Mesothelial cell of epicardium (in vitro differentiated cells): Measurements from ENCODE around the gene MARK2. TPM values are rescaled to one million over a fixed set of nuclear protein-coding genes. Genes with fewer than 3 reads are reported as not detected.
A peak's percentile ranks its signal among the peaks of the same experiment; 100 is the strongest.

ENCODE experiments used
- DNase-seq, 2 experiments: peaks; one replicate each; pipeline ENCODE4 v3.0.0; 2021; ENCODE audit warnings: low spot score in 2 of 2; ENCODE audit not compliant: unreplicated experiment in 2 of 2
- H3K27ac Mint-ChIP-seq: 2 replicates; pipeline ENCODE4 v1.8.0; 2021; ENCODE audit warnings: mixed read lengths
- H3K27me3 Mint-ChIP-seq: 2 replicates; pipeline ENCODE4 v1.8.0; 2021; ENCODE audit warnings: low read depth, mixed read lengths
- H3K36me3 Mint-ChIP-seq: 2 replicates; pipeline ENCODE4 v1.8.0; 2021; ENCODE audit warnings: mixed read lengths
- H3K4me1 Mint-ChIP-seq: 2 replicates; pipeline ENCODE4 v1.8.0; 2021; ENCODE audit warnings: mixed read lengths
- H3K4me3 Mint-ChIP-seq: 2 replicates; pipeline ENCODE4 v1.8.0; 2021; ENCODE audit warnings: mild to moderate bottlenecking, moderate library complexity, mixed read lengths
- H3K9me3 Mint-ChIP-seq: 2 replicates; pipeline ENCODE4 v1.8.0; 2021; ENCODE audit warnings: mixed read lengths
- total RNA-seq: library from RNA; stranded (reverse); gene quantifications from 3 replicates; pipeline ENCODE4 v1.2.1, GENCODE V29; 2021
- TF ChIP-seq, protein P1 (sequence below): fragments of 200-600 bp; sonication (generic); IDR thresholded peaks from one replicate; pipeline ENCODE4 v1.5.0; 2021; ENCODE audit warnings: antibody characterized with exemption; ENCODE audit not compliant: unreplicated experiment

The MARK2 gene
- total RNA-seq, 1 donor from 2014 or later: 48.8 TPM

DNA sequence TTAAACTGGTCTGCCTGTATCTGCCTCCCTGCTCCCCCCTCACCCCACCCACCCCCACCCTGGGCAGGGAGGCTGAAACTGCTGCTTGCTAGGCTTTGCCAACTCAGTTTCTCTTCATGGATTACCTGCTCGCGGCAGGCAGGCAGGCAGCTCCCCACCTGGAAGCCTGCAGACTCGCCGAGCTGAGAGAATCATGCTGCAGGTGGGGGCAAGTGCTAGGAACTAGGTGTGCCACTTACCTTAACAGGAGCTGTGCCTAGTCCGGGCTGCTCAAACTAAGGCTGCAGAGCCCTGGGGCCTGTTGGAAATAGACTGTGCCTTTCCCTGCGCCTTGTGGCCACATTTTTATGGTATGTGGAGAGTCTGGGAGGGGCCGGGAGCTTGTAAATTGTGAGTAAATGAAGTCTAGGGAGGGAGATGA is 30.3 kb downstream of the MARK2 start:
- no peaks in the 10 kb centered on the region for H3K36me3 Mint-ChIP-seq
- peaks cover 60% of the 10 kb centered on the region for H3K4me1 Mint-ChIP-seq
- H3K27ac Mint-ChIP-seq: peak overlapping the region; percentile 83
- TF ChIP-seq, protein P1, sequence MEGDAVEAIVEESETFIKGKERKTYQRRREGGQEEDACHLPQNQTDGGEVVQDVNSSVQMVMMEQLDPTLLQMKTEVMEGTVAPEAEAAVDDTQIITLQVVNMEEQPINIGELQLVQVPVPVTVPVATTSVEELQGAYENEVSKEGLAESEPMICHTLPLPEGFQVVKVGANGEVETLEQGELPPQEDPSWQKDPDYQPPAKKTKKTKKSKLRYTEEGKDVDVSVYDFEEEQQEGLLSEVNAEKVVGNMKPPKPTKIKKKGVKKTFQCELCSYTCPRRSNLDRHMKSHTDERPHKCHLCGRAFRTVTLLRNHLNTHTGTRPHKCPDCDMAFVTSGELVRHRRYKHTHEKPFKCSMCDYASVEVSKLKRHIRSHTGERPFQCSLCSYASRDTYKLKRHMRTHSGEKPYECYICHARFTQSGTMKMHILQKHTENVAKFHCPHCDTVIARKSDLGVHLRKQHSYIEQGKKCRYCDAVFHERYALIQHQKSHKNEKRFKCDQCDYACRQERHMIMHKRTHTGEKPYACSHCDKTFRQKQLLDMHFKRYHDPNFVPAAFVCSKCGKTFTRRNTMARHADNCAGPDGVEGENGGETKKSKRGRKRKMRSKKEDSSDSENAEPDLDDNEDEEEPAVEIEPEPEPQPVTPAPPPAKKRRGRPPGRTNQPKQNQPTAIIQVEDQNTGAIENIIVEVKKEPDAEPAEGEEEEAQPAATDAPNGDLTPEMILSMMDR: no peak
- no peak for DNase-seq
- no peaks in the 10 kb centered on the region for H3K27me3 Mint-ChIP-seq
- no peaks in the 10 kb centered on the region for H3K9me3 Mint-ChIP-seq
- no peak overlapping the region for H3K4me3 Mint-ChIP-seq

DNA sequence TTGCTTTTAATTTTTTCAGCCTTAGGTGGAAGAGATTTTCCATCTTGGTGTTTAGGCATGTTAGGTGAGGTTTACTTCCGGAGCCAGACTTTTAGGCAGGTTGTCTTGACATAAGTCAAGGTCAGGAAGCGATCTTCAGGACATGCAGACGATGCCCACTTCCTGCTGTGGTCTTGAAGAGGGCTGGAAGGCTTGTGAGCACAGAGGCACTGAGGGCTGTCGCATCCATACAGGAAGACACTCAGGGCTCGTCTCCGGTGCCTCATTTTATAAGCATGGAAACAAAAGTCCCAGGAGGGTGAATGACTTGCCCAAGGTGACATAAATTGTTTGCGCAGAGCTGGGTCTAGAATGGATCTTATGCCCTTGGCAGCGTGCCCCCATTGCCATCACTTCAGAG is 30.8 kb downstream of the MARK2 start:
- Mint-ChIP-seq H3K27ac (peak overlapping the region; percentile 83), H3K4me1 (peaks cover 65% of the 10 kb centered on the region), H3K36me3 (no peaks in the 10 kb centered on the region), H3K4me3 (no peak overlapping the region), H3K27me3 (no peaks in the 10 kb centered on the region), H3K9me3 (no peaks in the 10 kb centered on the region)
- TF ChIP-seq, protein P1: no peak
- DNase-seq: no peak

DNA sequence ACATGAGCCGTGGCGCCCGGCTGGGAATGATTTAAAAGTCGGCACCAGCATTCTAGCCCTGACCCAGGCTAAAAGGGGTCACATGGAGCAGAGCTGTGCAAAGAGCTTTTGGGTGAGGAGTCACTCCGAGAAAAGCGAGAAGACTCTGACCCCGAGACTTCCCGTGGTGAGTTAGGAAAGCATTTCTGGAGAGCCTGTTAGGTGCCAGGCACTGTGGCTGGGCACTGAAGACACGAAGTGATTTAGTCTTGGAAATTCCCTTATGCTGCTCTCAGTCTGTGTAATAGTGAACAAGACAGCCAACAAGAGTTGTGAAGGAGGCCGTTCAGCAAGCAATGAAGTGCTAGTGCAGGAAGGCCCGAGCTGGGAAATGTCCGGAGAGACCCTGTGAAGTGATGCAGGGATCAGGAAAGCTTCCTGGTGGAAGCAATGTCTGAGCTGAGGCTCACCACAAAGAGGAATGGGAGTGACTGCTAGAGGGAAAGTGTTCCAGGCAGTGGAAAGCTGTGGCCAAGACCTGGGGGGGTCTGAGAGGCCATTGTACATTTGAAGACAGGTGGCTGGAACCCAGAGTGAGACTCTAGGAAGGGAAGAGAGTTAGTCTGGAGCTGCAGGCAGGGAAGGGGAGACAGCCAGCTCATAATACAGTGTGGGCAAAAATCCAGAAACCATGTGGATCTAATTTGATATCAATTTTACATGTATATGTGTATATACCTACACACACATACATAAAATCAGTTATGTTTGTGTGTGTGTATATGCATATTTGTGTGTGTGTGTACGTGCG is 31.6 kb downstream of the MARK2 start:
- Mint-ChIP-seq H3K4me1 (peaks cover 62% of the 10 kb centered on the region), H3K27ac (peak overlapping the region; percentile 60)

DNA sequence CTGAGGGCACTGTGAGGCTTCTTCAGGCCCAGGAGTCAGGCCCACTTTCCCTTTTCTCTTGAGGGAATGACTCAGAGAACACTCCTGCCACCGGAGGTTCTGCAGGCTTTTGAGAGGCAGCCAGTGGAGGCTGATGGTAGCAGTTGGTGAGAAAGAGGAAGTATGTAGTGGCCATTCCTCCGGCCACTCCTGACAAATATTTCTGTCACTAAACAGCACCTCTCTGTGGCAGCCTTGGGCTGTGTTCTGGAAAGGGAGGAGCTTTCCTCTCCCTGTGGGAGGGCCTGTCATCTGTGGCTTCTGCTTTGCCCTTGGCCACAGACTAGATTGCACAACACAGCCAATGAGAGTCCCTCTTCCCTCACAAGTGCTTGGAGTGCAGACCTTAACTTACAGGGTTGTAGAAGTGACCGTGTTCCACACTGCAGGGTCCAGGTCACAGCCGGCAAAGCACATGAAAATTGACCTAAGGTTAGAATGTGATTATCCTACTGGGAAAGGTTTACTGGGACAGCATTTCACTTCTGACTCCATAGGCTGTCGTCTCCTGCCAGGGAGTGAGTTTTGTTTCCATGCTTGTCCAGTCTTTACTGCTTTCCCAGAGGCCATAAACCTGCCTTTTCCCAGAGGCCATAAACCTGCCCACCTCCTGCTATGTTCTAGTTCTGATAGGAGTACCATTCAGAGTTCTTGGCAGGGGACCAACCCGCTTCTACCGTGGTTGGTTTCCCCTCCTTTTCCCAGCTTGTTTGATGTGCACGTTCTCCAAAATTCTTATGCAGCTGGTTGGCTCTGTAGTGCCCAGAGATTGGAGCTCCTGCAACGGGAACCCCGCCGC is 33.3 kb downstream of the MARK2 start:
- no peak overlapping the region for H3K4me3 Mint-ChIP-seq
- DNase-seq: no peak

More for the DNA sequence above, 31.6 kb downstream of the MARK2 start:
- no peak for DNase-seq
- Mint-ChIP-seq H3K36me3 (no peaks in the 10 kb centered on the region), H3K9me3 (no peaks in the 10 kb centered on the region), H3K4me3 (no peak overlapping the region), H3K27me3 (no peaks in the 10 kb centered on the region)
- TF ChIP-seq, protein P1: no peak

DNA sequence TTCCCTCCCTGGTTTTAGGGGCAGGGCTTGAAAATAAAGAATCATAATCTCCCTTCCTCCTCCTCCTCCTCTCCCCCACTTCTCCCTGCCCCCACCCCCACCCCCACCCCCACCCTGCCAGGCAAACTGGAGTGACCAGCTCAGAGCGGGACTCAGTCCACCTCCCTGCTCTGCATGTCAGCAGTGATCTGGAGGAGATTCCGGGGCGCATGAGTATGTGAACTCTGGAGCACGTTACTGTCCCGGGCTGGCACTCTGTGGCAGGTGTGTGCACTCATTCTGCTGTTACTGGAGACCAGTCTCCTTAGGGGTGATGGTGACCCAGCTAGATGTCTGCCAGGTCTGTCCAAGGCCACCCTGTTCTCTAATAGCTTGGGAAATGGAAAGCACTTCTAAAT is 33.9 kb downstream of the MARK2 start:
- Mint-ChIP-seq H3K9me3 (no peaks in the 10 kb centered on the region), H3K27me3 (no peaks in the 10 kb centered on the region), H3K27ac (peak overlapping the region; percentile 84), H3K36me3 (no peaks in the 10 kb centered on the region), H3K4me1 (peaks cover 50% of the 10 kb centered on the region), H3K4me3 (no peak overlapping the region)
- no peak for DNase-seq
- TF ChIP-seq, protein P1: no peak

More for the DNA sequence above, 33.3 kb downstream of the MARK2 start:
- TF ChIP-seq, protein P1: no peak
- H3K36me3 Mint-ChIP-seq: no peaks in the 10 kb centered on the region
- peaks cover 50% of the 10 kb centered on the region for H3K4me1 Mint-ChIP-seq
- no peaks in the 10 kb centered on the region for H3K27me3 Mint-ChIP-seq
- H3K9me3 Mint-ChIP-seq: no peaks in the 10 kb centered on the region
- peak overlapping the region; percentile 87 for H3K27ac Mint-ChIP-seq
